NCI-H1436 treated with DMSO at 0.1 percent for 48 hours (cell line): Measurements from ENCODE around the gene EPB41L1.

Source experiments
- DNase-seq: peaks from one replicate; lab custom pipeline; 2025; lab: John Stamatoyannopoulos, UW

The EPB41L1 gene

DNA sequence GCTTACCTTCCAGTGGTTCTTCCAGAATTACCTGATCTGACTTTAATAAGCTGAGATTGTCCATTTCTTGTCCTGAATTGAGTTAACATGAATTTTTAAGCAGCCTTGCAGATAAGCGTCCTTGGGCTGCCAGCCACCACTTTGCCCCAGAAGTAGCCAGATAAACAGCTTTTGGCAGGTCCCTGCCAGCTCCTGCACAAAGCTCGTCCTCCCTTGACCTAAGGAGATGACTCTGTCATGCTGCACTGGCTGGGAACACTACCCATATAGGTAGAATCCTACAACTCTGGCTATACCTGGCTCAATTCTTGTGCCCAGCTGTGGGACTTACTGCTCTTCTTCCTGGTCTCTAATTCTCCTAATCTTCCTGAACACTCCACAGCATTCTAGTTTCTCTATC, 42.1 kb downstream of the EPB41L1 start:
- no peak for DNase-seq

DNA sequence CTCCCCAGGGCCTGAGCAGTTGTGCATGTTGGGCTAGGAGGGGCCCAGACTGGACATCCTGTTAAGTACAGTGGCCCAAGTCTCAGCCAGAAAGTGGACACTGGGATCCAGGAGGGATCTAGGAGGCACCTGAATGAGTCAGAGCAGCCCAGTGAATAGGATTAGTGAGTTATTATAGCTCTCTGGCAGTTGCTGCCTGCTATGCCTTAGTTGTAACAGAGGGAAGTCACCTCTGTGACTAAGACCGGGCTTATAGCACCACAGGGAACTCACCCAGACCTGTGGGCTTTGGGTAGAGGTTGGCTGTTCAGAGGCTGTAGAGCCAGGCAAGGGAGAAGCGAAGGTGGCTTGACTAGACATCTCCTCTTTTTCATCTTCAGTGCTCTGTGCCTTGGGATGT, 42.7 kb downstream of the EPB41L1 start:
- no peak for DNase-seq

DNA sequence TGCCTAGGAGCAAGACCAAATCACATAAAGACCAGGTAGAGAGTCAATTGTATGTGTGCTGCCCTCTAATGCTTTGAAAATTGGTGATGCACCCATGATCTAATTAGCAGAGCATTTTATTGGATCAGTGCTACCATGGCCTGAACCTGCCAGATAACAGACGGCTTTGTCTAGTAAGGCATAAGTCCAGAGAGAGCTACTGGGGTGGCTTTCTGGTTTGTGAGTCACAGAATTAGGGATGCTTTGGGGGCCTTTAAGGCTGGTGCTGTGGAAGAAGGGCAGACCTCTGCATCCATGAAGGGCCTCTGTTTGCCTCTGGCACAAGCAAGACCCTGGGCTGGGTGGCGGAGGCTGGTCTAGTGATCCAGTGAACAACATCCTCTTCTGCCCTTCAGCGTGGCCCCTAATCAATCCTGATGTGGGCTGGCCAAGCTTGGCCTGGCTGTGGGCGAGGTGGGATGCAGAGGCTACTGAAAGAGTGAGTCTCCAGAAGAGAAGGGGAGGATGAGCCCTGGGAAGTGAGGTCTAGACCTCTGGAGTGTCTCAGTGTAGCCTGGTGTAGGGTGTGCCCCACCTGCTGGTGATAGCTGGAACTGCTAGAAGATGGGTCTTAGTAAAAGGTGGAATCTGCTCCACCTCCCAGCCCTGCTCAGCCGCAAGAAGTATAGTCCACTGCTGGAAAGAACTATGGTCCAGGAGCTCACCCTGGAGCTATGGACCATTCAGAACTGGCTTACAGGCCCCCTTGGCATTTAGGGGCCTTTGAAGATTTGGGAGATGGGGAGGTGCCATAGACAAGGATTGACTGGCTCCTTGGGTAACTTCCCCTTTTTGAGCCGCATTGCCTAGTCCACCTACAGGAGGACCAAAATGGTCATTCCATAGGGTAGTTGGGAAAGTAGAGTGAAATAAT, 45.1 kb downstream of the EPB41L1 start:
- DNase-seq, result peak; percentile 8

DNA sequence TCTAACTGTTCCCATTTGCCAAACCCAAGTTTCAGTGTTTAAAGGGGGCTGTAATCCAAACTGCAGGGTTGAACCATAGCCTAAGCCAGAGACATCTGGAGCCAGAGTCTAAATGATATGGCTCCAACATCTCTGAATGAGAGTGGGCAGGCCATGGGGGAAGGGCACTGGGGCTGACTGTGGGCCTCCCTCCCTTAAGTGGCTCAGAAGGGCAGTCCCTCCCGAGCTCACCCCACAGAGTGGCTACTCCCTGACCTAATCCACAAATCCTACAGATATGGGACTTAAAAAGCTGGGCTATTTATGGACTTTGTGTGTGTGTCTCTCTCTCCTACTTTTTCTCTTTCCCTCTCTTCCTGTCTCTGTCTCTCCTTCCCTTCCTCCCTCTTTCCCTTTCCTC, 45.9 kb downstream of the EPB41L1 start:
- no peak for DNase-seq

DNA sequence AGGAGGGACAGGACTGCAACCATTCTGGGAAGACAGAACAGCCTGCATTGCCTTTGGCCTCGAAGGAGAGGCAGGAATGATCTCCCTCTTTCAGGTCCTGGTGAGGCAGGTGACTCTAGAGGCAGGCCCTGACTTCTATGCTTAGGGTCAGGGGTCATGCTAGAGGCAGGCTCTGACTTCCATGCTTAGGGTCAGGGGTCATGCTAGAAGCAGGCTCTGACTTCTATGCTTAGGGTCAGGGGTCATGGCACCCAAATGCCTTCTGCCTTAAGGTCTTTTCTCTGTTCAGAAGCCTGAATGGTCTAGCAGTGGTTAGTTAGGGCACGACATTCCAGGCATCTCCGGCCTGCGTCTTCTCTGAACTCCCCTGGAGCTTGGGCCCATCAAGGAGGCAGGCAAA, 46.7 kb downstream of the EPB41L1 start:
- no peak for DNase-seq

DNA sequence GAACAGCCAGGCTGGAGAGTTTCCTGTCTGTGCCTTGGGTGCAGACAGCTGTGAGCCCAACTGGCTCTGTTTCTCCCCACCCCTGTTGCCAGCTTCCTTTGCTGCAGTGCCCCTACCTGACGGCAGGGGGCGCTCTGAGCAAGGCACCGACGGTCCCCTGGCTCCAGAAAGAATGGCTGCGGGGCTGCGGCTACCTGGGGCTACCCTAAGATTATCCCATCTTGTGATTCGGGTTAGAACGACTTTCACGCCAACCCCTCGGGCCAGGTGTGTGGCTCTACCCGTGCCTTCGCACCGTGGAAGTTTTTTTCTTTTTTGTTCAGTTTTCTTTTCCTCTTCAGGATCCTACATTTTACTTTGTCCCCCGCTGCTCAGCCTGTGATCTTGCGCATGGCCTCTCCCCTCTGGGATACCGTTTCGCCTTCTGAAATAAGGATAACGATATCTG, 48.4 kb downstream of the EPB41L1 start:
- DNase-seq, result no peak

DNA sequence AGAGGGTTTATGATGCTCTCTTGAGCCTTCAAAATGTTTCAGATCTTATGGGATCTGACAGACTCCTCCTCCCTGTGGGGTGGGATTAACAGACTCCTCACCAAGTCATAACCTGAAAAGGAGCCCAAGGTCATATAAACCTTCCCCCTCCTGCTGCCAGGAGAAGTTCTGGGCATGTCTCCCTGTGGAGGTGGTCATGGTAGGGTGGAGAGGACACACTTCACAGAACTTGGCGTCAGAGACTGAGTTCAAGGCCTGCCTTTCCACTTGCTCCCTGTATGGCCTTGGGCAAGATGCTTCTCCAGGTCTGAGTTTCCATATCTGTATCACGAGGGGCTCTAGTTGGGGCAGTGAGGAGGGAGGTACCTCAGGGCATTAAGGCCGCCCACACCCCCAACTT, 49.3 kb downstream of the EPB41L1 start:
- DNase-seq, result no peak

DNA sequence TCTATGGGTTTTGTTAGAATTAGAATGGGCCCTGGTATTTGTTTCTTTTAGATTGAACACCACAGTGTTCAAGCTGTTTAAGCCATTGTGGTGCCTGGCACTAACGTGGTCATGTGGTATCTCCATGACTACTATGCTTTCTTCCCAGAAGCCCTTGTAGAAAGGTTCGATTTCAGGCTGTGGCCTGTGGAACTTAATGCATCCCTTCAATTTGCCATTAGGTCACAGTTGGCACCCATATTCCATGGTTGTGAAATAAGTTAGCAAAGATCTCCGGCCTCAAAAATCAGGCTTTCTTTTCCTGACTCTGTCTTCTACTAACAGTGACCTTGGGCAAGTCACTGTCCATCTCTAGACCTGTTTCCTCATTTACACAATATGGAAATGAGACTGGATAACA, 50.5 kb downstream of the EPB41L1 start:
- DNase-seq, result no peak

DNA sequence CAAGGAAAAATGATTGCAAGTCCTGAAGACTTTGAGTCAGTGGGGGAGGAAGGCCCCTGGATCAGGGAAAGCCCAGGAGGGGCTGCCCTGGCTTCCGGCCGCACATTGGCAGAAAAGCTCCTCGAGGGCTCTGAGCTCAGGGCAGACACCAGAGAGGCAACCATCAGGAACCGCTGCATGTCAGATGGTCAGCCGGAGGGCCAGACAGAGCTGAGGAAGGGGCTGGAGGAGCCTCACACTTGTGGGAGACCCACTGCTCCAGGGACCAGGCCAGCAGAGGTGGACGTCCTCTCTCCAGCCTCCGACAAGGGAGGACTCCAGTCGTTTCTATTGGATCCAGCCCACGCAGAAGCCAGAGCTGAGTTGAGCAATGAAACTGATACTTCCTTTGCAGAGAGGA, 51.5 kb downstream of the EPB41L1 start:
- no peak for DNase-seq

DNA sequence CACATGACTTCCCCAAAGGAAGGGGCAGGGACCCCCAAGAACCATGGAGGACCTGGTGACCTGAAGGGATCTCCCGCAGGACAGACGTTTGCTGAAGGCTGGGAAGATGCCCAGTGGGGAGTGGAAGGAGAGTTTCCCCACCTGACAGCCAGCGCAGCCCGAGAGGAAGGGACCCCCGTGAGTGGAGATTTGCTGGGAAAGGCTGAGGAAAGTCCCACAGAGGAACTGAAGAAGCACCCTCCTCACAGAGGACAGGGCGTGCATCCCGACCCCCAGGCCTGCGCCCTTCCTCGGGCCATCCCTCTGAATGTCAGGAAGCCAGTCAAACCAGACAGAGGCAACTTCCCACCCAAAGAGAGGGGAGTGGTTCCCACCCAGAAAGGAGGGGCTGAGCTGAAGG, 52.1 kb downstream of the EPB41L1 start:
- DNase-seq, result no peak

DNA sequence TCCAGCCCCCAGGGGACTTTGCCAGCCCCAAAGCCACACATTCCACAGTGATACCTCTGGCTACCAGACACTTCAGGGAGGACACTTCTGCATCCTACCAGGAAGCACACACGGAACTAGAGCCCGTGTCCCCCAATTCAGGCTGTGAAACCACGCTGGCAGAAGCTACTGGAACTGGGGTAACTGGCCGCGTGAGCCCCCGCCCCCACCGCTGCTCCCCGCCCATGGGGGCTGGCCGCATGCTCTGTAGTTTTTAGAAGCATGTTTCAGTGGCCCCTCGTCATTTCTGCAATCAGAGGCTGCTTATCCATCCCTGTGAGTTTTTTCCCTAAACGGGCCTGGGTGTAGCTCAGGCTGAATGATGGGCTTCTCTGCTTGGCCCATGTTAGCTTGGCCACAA, 53.1 kb downstream of the EPB41L1 start:
- DNase-seq, result no peak

DNA sequence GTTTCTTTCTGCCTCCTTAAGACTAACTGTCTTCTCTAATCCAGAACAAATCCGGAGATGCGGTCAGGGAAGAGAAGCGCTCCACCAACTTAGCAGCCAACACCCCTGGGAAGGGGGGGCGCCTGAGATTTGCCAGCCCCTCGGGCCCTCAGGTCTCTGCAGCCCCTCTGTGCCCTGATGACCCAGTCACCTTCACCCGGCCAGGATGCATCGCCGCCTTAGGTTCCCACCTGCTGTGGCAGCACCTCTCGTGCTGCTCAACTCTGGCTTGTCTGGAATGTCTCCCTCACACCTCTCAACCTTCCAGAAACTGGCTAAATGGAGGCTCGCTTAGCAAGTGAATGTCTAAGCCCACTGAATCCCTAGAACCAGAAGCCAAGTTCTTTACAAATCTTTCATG, 53.7 kb downstream of the EPB41L1 start:
- no peak for DNase-seq

DNA sequence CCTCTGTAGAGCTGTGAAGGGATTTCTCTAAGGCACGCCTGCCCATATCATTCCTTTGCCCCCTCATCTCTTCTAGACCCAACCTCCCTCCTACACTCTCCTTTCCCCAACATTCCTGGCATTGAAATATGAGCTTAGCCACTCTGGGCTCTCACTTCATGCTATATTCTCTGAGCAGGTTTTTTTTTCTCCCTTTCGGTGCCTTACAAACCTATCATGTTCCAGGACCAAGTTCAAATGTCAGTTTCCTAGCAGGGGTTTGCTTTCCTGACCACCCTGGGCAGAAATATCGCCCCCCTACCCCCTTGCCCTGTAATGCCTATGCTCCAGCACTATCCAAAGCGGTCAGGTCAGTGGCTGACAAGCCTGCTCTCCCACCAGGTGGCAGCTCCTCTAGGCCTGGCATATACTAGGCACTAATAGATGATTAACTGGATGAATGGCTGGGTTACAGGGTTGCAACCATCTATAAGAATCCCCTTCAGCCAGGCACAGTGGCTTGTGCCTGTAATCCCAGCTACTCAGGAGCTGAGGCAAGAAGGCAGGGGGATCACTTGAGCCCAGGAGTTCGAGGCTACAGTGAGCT, 56.0 kb downstream of the EPB41L1 start:
- no peak for DNase-seq

DNA sequence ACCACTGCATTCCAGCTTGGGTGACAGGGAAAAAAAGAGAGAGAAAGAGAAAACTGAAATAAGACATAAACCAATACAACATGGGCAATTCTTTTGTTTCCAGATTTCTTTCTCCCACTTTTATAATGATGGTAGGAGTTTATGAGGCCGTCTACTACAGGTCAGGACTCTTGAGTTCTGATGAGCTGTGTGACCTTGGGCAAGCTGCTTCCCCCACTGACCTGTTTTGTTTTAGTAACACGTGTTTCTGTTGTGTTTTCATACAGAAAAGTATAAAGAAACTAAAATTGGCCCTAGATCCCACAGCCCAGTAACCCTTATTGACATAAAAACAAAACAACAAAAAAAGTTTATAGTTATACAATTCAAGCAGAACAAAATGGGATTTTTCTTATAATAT, 58.8 kb downstream of the EPB41L1 start:
- no peak for DNase-seq

DNA sequence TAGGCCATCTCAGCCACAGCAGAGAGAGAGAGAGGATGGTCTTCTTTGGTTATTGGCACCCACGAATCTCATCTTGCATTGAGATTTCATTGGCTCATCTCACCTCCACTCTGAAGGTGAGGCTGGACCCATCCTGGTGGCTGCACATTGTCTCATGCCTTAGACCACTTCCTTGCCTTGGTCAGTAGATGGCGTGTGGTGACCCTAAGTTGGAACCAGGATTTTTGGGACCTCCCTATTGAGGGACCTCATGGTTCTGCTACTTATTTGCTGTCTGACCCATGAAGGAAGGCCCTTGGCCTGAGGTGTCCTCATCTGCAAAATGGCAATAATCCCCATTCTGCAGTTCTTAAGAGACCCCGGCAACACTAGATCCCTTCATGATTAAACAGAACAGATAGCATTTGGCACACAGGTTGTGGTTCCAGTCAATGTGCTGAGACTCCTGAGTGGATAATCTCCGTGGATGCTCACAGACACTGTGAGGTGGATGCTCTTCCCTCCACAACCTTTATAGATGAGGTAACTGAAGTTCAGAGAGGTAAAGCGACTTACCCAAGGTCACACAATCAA, 60.2 kb downstream of the EPB41L1 start:
- DNase-seq, result no peak

DNA sequence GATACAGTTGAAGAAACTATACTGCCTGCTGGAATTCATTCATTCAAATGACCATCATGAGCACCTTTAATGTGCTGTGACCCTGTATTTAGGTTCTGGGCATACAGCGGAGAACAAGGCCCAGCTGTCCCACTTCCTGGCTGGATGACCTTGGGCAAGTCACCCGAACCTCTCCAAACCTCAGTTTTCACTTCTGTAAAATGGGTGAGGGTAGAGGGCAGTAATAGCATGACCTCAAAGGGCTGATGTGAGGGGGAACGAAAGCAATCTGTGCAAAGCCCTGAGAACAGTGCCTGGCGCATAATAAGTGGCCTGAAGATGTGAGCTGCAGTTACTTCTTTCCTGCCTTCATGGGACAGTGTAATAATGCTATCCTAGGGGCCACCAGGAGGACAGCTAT, 61.2 kb downstream of the EPB41L1 start:
- no peak for DNase-seq

DNA sequence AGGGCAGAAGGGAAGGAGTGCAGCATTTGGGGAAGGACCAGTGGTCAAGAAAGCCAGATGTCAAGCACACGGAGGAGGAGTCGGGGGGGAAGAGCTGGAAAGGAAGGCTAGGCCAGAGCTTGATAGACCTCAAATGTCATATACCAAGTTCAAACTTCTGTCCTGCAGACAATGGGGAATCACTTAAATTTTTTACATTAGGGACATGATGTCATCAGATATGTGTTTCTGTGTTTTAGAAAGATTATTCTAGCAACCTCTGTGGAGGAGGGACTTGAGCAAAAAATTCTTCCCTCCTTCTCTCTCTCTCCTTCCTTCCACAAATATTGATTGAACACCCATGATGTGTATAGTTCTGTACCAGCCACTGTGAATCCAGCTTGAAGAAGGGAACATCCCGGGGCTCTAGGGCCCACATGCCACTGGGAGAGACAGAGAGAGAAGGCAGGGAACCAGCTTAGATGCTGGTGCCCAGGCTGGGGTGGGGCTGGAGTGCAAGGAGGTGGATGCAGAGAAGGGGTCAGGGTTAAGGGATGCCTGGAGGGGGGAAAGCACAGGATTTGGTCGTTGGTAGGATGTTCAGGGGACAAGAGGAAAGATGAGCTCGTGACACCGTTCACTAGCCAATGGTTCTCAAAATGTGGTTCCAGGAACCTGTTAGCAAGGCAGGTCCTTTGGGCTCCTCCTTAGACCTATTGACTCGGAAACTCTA, 61.9 kb downstream of the EPB41L1 start:
- no peak for DNase-seq

DNA sequence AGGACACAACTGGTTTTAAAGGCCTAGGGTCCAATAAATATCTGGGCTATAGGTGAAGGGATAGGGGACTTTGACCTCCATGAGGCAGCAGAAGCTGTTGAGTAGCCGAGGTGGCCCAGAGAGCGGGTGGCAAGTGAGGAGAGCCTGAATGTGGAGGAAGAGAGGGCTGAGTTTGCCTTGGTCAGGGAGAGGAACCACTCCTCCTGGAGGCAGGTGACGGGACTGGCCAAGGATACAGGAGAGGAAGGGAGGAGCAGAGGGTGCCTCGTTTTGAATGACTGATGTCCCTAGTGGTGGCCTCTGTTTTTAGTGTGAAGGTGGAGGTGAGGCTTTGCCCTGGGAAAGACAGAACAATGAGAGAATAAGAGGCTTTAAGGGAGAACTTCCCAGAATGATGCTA, 62.7 kb downstream of the EPB41L1 start:
- DNase-seq, result no peak

DNA sequence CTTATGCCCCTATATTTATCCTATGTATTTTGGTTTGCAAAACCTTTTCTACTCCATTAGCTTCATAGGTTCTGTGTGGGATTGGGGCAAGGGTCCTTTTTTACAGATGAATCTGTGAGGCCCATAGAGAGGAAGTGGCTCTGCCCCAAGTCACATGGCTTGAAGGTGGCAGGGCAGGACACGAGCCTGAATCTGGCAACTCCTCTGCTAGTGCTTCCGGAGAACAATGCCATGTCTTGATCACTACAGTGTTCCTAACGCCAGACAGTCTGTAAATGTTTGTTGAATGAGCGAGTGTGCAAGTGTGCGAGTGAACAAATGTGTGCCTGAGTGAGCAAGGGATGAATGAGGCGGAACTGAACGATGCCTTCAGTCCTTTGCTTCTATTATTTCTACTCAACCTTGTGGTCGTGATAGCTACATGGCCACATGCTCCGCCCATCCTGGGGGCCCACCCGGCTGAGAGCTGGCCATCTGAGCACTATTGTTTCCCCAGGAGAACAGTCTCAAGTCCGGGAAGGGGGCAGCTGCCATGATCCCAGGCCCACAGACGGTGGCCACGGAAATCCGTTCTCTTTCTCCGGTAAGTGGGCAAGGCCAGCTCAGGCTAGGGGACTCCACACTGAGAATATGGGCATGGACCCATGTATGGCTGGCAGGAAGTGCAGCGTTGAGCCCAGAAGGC, 64.0 kb downstream of the EPB41L1 start:
- no peak for DNase-seq

DNA sequence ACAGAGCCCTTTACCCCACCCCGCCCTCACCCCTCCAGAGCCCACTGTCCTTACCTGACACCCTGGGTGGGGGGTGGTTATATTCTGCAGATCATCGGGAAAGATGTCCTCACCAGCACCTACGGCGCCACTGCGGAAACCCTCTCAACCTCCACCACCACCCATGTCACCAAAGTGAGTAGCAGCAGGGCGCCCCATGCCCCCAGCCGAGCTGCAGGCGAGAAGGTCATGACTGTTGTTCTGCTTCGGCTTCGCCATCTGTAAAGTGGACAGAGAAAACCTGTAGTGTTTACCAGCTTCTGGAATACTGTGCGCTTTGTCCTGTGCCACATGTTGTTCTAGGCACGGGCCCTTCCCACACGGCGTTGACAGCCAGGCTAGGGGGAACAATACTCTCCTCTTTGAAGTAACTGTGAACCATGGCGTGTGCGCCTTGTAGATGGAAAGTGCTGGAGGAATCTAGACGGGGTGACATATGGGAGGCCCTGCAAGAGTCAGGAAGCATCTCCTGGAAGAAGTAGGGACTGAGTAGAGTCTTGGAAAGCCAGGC, 65.2 kb downstream of the EPB41L1 start:
- DNase-seq, result no peak

DNA sequence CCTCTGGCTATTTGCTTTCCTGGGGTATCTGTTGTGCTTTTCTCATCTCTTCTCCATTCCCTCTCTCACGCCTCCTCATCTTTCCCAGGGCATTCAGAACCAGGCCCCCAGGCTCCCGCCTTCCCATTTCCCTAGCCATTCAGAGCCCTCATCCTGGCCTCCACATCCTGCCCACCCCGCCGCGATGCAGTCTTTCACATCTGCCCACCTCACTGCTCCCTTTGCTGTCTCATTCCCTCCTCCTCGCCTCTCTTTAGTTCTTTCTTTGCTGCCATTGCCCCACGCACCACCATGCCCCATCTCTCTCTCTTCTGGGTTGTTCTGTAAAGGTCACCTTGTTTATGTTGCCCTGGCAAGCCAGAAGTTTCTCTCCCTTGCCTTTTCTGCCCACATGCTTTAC, 71.1 kb downstream of the EPB41L1 start:
- no peak for DNase-seq

DNA sequence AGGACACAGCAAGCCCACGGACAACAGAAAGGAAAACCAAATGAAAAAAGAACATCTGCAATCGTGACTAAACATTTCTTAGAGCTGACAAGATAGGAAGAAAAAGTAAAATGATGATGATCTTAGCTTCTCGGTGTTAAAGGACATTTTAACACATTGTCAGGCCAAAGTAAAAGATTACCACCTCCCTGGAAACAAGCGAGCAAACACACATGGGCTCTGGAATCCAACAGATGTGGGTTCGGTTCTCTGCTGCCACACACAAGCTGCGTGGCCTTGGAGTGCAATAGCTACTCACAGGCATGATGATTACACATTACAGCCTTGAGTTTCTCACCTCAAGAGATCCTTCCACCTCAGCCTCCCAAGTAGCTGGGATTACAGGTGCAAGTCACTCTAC, 74.2 kb downstream of the EPB41L1 start:
- DNase-seq, result no peak
